Karpas-422 (cell line): ENCODE results near the gene SDCBP2. TPM values are rescaled to one million over a fixed set of nuclear protein-coding genes. Genes with fewer than 3 reads are reported as not detected.

Experiments used
- DNase-seq: peaks from one replicate; pipeline ENCODE4 v3.0.0-alpha.2; 2015
- H2AFZ ChIP-seq: fragments of 200-600 bp; sonication (generic); 2 replicates; pipeline ENCODE4 v1.6.1; 2014; ENCODE audit warnings: antibody characterized with exemption, low read length, mixed read lengths
- H3K27ac ChIP-seq: fragments of 200-600 bp; sonication (generic); 2 replicates; pipeline ENCODE4 v1.5.1; 2014; ENCODE audit warnings: mild to moderate bottlenecking, low read length, moderate library complexity
- H3K27me3 ChIP-seq: fragments of 200-600 bp; sonication (generic); 2 replicates; pipeline ENCODE4 v1.6.1; 2014; ENCODE audit warnings: low read length, mixed read lengths
- H3K36me3 ChIP-seq: fragments of 200-600 bp; sonication (generic); 2 replicates; pipeline ENCODE4 v1.6.1; 2014; ENCODE audit warnings: low read length, mixed read lengths; ENCODE audit not compliant: insufficient read depth
- H3K4me1 ChIP-seq: fragments of 200-600 bp; sonication (generic); 2 replicates; pipeline ENCODE4 v1.6.1; 2014; ENCODE audit warnings: mild to moderate bottlenecking, low read length, mixed read lengths
- H3K4me2 ChIP-seq: fragments of 200-600 bp; sonication (generic); 2 replicates; pipeline ENCODE4 v1.6.1; 2014; ENCODE audit warnings: low read length, low read depth, mild to moderate bottlenecking; ENCODE audit not compliant: poor library complexity, severe bottlenecking
- H3K4me3 ChIP-seq: fragments of 200-600 bp; sonication (generic); 2 replicates; pipeline ENCODE4 v1.5.1; 2014; ENCODE audit warnings: mild to moderate bottlenecking, antibody characterized with exemption, low read length, mixed read lengths
- H3K79me2 ChIP-seq: fragments of 200-600 bp; sonication (generic); 2 replicates; pipeline ENCODE4 v1.6.1; 2014; ENCODE audit warnings: mild to moderate bottlenecking, low read length, mixed read lengths
- H3K9ac ChIP-seq: fragments of 200-600 bp; sonication (generic); 2 replicates; pipeline ENCODE4 v1.6.0; 2014; ENCODE audit warnings: low read length
- H3K9me2 ChIP-seq: fragments of 200-600 bp; sonication (generic), shearing (Covaris generic); replicated peaks from 2 replicates; pipeline ENCODE4 v1.6.0; 2014; ENCODE audit warnings: mild to moderate bottlenecking, low read length, moderate library complexity; ENCODE audit not compliant: insufficient read depth
- H3K9me3 ChIP-seq: fragments of 300-700, 200-600 bp; sonication (generic); 2 replicates; pipeline ENCODE4 v1.6.1; 2014; ENCODE audit warnings: low read length, mixed read lengths
- H4K20me1 ChIP-seq: fragments of 200-600 bp; sonication (generic); 2 replicates; pipeline ENCODE4 v1.6.1; 2014; ENCODE audit warnings: mild to moderate bottlenecking, antibody characterized with exemption, low read length, low read depth; ENCODE audit not compliant: insufficient read depth
- total RNA-seq: library from RNA; depleted of rRNA; stranded (reverse); fragments of >200 nt; shearing (Covaris generic); gene quantifications from 2 replicates; pipeline ENCODE4 v1.2.3, GENCODE V29; 2014; ENCODE audit warnings: low replicate concordance; rRNA removed

SDCBP2 gene
- total RNA-seq, 1 experiment from 2014 or later: not detected

- H3K4me1 ChIP-seq: peaks cover 14% of the 10 kb centered on the region
- H3K9me3 ChIP-seq: no peaks in the 10 kb centered on the region
- H3K4me3 ChIP-seq: peak within 1 kb of the TSS; percentile 64; the same call in 1 of the 2 replicates
- H3K9ac ChIP-seq: peak within 1 kb of the TSS; percentile 53
- no peaks in the 10 kb centered on the region for H3K79me2 ChIP-seq
- no peaks in the 10 kb centered on the region for H4K20me1 ChIP-seq
- no peaks in the 10 kb centered on the region for H3K27me3 ChIP-seq
- no peak within 1 kb of the TSS for H3K27ac ChIP-seq
- DNase-seq: peak; percentile 56
- H3K4me2 ChIP-seq: peak within 1 kb of the TSS; percentile 60
- H2AFZ ChIP-seq: peak within 1 kb of the TSS; percentile 84
- no peaks in the 10 kb centered on the region for H3K36me3 ChIP-seq
- no peaks in the 10 kb centered on the region for H3K9me2 ChIP-seq
Observed at GRCh38 chr20:1266167-1266973, 62.6 kb downstream of the SDCBP2 start, which contains the start of gene SNPH. TSS of gene SNPH (plus strand) at chr20:1266294. CDS start at chr20:1296240, 29,946 bp downstream.

- Histone ChIP-seq H3K9me3 (no peaks in the 10 kb centered on the region), H3K4me3 (peak overlapping the region; percentile 64; the same call in 1 of the 2 replicates), H3K4me1 (peaks cover 12% of the 10 kb centered on the region), H3K9me2 (no peaks in the 10 kb centered on the region), H3K36me3 (no peaks in the 10 kb centered on the region), H4K20me1 (no peaks in the 10 kb centered on the region), H3K4me2 (peak overlapping the region; percentile 60), H3K27ac (no peak overlapping the region), H3K79me2 (no peaks in the 10 kb centered on the region), H3K9ac (peak overlapping the region; percentile 53), H2AFZ (peak overlapping the region; percentile 84), H3K27me3 (no peaks in the 10 kb centered on the region)
- no peak for DNase-seq
Observed at GRCh38 chr20:1265916-1266166, 63.1 kb downstream of the SDCBP2 start.

GRCh38 chr20:1265226-1265915 is 63.6 kb downstream of the SDCBP2 start:
- no peaks in the 10 kb centered on the region for H3K27me3 ChIP-seq
- no peaks in the 10 kb centered on the region for H3K79me2 ChIP-seq
- peak overlapping the region; percentile 60 for H3K4me2 ChIP-seq
- H3K9me3 ChIP-seq: no peaks in the 10 kb centered on the region
- H4K20me1 ChIP-seq: no peaks in the 10 kb centered on the region
- peak overlapping the region; percentile 53; the same call in 1 of the 2 replicates for H3K9ac ChIP-seq
- peak overlapping the region; percentile 84 for H2AFZ ChIP-seq
- no peak for DNase-seq
- H3K27ac ChIP-seq: no peak overlapping the region
- no peaks in the 10 kb centered on the region for H3K36me3 ChIP-seq
- no peaks in the 10 kb centered on the region for H3K9me2 ChIP-seq
- H3K4me1 ChIP-seq: peaks cover 7% of the 10 kb centered on the region
- peak overlapping the region; percentile 64; the same call in 1 of the 2 replicates for H3K4me3 ChIP-seq

GRCh38 chr20:1264727-1265126 is 64.2 kb downstream of the SDCBP2 start:
- H3K9ac ChIP-seq: no peak overlapping the region
- H3K79me2 ChIP-seq: no peaks in the 10 kb centered on the region
- H3K4me1 ChIP-seq: peaks cover 7% of the 10 kb centered on the region
- no peaks in the 10 kb centered on the region for H3K9me3 ChIP-seq
- H3K4me2 ChIP-seq: no peak overlapping the region
- no peak for DNase-seq
- H2AFZ ChIP-seq: no peak overlapping the region
- H3K36me3 ChIP-seq: no peaks in the 10 kb centered on the region
- no peak overlapping the region for H3K4me3 ChIP-seq
- H3K27ac ChIP-seq: no peak overlapping the region
- H3K9me2 ChIP-seq: no peaks in the 10 kb centered on the region
- no peaks in the 10 kb centered on the region for H4K20me1 ChIP-seq
- H3K27me3 ChIP-seq: no peaks in the 10 kb centered on the region

GRCh38 chr20:1263853-1264252 is 65.1 kb downstream of the SDCBP2 start:
- Histone ChIP-seq H3K36me3 (no peaks in the 10 kb centered on the region), H3K4me3 (no peak overlapping the region), H3K27ac (no peak overlapping the region), H3K9me2 (no peaks in the 10 kb centered on the region), H2AFZ (no peak overlapping the region), H3K4me2 (no peak overlapping the region), H3K4me1 (peaks cover 7% of the 10 kb centered on the region), H4K20me1 (no peaks in the 10 kb centered on the region), H3K79me2 (no peaks in the 10 kb centered on the region), H3K9me3 (no peaks in the 10 kb centered on the region), H3K27me3 (no peaks in the 10 kb centered on the region), H3K9ac (no peak overlapping the region)
- DNase-seq: no peak

Other genes starting within 250 kb of the SDCBP2 start
- 26.3 and 39.1 TPM in 2 replicates for gene PSMF1, start 210.5 kb downstream of the SDCBP2 start, total RNA-seq
- not detected in 2 replicates for gene TMEM74B, start 144.2 kb downstream of the SDCBP2 start, total RNA-seq
- gene C20orf202, start 125.7 kb downstream of the SDCBP2 start, total RNA-seq: not detected in 2 replicates
- gene RAD21L1, start 103.1 kb downstream of the SDCBP2 start, total RNA-seq: not detected in 2 replicates
- 0.93 and 1.4 TPM in 2 replicates for gene SNPH, start 62.8 kb downstream of the SDCBP2 start, total RNA-seq
- gene FKBP1A, start 63.9 kb upstream of the SDCBP2 start, total RNA-seq: 105 and 187 TPM in 2 replicates
- 19.4 and 20.9 TPM in 2 replicates for gene NSFL1C, start 137.7 kb upstream of the SDCBP2 start, total RNA-seq
- not detected in 2 replicates for gene SIRPB2, start 162.3 kb upstream of the SDCBP2 start, total RNA-seq
- gene SIRPD, start 228.6 kb upstream of the SDCBP2 start, total RNA-seq: not detected in 2 replicates